HFF-Myc (cell line): Measurements from ENCODE around the gene CDH23.

Experiments
- DNase-seq: peaks from one replicate; pipeline ENCODE4 v3.0.0-alpha.2; 2011; ENCODE audit warnings: low read depth; ENCODE audit errors: extremely low read depth
- H3K4me3 ChIP-seq: replicated peaks from 2 replicates; pipeline ENCODE4 v1.5.1; 2011; ENCODE audit warnings: low read depth, mild to moderate bottlenecking, control low read depth, low read length
- TF ChIP-seq, protein P1 (sequence below): IDR thresholded peaks from 2 replicates; pipeline ENCODE4 v1.5.1; 2012; ENCODE audit warnings: mild to moderate bottlenecking, low read depth, low read length, control low read depth; ENCODE audit errors: missing control alignments

The CDH23 gene

DNA sequence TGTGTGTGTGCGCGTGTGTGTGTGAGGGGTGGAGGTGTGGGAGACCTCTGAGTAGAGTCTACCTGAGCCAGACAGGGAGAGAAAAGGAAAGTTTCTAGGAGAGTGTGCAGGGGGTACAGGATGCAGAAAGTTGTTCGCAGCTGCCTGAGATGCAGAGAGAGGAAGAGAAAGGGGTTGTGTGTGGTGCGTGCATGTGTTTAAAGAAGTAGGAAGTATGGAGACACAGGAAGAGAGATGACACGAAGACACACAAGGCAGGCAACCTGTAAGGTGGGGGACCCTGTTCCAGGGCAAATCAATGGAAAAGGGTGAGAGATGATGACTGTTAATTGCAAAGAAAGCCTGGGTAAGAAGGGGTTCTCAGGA, 270.6 kb downstream of the CDH23 start:
- TF ChIP-seq, protein P1, sequence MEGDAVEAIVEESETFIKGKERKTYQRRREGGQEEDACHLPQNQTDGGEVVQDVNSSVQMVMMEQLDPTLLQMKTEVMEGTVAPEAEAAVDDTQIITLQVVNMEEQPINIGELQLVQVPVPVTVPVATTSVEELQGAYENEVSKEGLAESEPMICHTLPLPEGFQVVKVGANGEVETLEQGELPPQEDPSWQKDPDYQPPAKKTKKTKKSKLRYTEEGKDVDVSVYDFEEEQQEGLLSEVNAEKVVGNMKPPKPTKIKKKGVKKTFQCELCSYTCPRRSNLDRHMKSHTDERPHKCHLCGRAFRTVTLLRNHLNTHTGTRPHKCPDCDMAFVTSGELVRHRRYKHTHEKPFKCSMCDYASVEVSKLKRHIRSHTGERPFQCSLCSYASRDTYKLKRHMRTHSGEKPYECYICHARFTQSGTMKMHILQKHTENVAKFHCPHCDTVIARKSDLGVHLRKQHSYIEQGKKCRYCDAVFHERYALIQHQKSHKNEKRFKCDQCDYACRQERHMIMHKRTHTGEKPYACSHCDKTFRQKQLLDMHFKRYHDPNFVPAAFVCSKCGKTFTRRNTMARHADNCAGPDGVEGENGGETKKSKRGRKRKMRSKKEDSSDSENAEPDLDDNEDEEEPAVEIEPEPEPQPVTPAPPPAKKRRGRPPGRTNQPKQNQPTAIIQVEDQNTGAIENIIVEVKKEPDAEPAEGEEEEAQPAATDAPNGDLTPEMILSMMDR: no peak
- no peak for DNase-seq
- no peak overlapping the region for H3K4me3 ChIP-seq

DNA sequence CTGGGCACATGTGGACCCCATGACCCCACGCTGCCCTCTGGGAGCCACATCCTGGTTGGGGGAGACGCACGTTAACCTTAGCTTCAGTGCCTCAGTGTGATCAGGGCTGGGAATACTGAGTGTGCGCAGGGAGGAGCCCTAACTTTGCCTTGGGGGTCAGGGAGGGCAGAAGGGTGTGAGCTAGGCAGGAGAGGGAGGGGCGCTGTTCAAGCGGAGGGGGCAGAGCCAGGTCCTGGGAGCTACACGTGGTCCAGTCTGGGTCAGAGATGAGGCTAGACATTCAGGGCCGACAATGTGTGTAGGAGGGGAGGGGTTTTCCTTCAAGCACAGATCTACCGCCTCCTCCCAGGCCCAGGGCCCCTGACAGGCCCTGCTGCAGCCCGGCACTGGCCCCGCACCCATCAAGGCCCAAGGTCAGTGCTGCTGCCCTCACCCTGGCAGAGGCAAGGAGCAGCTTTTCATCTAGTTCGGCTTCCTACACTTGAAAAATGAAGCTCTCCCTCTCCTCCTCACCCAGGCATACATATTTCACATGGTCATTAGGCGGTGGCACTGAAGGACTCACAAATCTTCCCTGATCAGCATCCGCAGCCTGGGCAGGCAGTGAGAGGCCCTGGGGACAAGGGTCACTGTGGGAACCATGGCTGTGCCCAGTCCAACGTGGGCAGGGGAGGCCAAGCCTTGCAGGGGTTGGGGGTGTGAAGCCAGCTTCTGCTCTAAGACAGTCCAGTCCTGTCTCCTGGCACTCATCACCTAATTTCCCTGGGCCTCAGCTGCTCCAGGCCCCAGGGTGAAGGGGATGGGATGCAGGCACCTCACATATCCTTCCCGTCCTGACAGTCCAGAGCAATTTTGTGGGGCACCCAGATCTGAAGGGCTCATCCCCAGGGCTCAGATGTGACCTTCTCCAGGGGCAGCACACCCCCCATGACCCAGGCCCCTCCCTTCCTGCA, 275.6 kb downstream of the CDH23 start:
- TF ChIP-seq, protein P1: no peak
- no peak for DNase-seq
- H3K4me3 ChIP-seq: no peak overlapping the region

DNA sequence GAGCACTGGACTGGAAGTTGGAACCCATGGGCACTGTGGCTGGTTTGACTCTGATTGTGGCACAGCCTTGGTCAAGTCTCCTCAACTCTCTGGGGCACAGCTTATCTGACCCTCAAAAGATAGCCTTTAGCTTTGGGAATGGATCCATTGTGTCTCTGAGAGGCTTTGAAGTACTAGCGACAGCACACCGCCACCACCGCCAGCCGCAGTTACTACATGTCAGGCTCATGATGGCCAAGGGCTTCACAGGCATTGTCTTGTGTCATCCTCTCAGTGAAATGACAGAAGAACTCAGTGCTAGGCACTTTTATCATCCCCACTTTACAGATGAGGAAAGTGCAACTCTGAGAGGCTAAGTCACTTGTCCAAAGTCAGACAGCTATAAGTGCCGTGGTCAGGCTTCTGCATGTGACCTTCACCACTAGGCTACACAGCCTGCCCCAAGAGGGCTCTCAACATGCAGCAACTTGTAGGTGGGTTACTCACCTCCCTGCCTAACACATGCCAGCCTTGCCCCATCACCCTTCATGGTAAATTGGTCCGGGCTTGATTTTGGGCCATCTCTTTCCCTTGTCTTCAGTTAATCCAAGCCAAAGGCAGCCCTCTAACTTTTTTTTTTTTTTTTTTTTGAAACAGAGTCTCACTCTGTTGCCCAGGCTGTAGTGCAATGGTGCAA, 278.7 kb downstream of the CDH23 start:
- TF ChIP-seq, protein P1: no peak

DNA sequence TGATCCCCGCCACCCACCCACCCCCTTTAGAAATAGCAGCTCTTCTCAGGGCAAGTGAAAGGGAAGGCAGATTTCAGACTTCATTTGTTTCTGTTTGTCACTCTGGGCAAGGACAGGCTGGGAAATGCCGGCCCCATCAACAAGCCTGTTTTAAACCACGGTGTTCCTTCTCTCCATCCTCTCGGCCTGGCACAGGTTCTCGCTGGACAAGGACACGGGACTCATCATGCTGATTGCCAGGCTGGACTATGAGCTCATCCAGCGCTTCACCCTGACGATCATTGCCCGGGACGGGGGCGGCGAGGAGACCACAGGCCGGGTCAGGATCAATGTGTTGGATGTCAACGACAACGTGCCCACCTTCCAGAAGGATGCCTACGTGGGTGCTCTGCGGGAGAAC, 280.5 kb downstream of the CDH23 start:
- TF ChIP-seq, protein P1: no peak
- H3K4me3 ChIP-seq: no peak overlapping the region
- DNase-seq: no peak

More for the DNA sequence above, 278.7 kb downstream of the CDH23 start:
- H3K4me3 ChIP-seq: no peak overlapping the region
- DNase-seq: no peak

- DNase-seq: no peak
- no peak overlapping the region for H3K4me3 ChIP-seq
- TF ChIP-seq, protein P1: no peak
Measured at GRCh38 chr10:71678057-71678805, 281.5 kb downstream of the CDH23 start.

DNA sequence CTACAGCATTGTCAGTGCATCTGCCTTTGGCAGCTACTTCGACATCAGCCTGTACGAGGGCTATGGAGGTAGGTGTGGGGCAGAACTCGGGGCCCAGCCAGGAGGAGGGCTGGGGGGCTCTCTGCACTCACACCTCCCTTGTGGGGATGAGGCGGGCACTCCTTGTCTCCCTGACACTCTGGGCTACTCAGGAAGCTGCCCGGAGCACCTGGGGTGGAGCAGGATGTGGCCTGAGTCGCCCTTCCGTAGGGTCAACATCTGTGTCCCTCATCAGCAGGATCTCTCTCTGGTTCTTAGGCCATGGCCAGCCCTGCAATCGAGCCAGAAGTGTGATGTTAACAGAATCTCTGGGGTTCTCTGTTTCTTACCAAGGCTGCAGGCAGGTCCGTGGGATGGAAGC, 282.7 kb downstream of the CDH23 start:
- no peak for DNase-seq
- H3K4me3 ChIP-seq: no peak overlapping the region
- TF ChIP-seq, protein P1: no peak
